Stimulated activated CD8-positive, alpha-beta memory T cell treated with anti-CD3 and anti-CD28 coated beads, Interleukin-15, amount 100 ng/mL, for 4 hours (primary cell): Measurements from ENCODE around the gene PLK3.
"Not testable (repeated sequence)": the region's sequence is repeated elsewhere in the genome, so short reads cannot be mapped to it uniquely, and the experiment has no call there.

ENCODE experiments used
- DNase-seq, 2 donors: peaks; one replicate each; pipeline ENCODE4 v3.0.0-alpha.2; 2020; ENCODE audit warnings: low read depth in 2 of 2

PLK3 gene

DNA sequence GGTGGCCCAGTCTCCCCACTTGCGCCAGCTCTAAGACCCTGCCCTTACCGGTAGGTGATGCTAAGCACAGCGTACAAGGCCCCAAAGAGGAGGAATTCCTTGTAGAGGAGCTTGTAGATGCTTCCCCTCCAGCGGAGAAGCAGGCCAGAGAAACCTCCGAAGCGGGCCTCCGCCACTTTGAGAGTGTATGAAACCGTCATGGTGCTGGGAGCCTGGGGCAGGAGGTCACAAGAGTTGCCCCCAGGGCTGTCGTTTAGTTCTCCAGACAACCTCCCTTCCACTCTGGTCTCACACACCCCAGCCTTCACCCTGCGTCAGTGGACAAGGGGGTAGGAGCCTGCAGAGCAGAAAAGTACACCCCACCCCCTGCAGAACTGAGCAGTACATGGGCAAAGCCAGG, 12.7 kb upstream of the PLK3 start:
- no peak for DNase-seq

DNA sequence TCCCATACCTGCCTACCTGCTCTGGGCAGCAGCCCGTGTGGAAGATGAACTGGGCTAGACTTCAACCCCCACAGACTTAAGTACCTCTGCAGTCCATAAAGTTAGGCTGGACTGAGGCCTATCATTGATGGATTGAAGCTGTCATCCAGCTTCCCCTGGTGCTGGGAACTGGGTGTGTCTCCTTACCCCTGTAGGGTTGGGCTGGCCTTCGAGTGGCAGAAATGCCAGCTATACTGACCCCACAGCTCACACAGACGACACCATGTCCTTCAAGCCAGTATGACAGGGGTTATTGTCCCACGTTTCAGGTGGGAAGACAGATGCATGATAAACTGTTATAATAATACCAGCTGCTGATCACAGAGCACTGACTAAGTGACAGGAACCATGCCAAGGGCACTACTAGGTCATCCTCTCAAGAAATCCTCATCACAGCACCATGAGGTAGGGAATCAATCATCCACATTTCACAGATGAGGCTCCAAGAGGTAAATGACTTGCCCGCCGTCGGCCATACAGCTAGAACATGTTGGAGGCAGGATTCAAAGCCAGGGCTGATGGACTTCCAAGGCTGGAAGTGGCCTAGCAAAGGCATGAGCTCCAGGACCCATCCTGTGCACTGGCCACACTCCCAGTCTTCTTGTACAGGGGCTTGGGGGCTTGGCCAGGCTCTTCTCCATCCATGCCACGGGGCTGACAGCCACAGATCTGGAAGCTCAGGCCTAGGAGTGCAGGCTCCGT, 11.9 kb upstream of the PLK3 start, which contains the start of gene BEST4:
Gene BEST4 (minus strand): TSS at position 51 of the 741 bp plus-strand sequence. CDS start 465 bp downstream, outside the sequence.
- DNase-seq, result no peak

DNA sequence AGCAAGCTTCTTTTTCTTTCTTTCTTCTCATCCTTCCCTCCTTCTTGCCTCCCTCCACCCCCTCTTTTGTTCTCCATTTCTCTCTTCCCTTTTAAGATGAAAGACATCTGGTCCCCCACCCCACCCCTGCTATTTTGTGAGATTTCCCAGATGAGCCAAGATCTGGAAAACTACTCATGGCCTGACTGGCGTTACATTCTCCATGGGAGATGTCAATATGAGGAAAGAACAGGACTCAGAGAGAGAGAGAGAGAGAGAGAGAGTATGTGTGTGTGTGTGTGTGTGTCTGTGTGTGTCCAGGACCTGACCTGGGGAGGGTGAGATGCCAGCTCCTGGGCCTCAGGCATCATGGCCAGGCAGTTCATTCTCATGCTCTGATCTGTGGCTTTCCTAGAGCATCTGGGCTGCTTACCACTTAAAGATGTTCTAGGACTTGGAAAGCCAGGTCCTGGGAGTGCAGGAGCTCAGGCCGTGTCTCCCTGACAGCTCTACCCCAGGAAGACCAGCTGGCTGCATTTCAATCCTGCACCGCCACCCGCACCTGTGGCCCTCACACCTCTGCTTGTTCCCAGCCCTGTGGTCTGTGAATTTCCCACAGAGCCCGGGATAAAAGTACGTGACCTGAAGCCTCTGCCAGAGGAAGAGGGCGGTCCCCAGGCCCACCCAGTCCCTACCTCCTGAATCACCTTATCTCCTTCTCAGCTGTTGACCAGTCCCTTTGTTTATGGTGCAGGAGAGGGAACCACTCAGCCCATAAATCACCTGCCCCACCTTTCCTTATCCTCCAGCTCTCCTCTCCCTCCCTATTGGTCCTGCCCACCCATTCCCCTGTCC, 9.0 kb upstream of the PLK3 start:
- DNase-seq, result no peak

DNA sequence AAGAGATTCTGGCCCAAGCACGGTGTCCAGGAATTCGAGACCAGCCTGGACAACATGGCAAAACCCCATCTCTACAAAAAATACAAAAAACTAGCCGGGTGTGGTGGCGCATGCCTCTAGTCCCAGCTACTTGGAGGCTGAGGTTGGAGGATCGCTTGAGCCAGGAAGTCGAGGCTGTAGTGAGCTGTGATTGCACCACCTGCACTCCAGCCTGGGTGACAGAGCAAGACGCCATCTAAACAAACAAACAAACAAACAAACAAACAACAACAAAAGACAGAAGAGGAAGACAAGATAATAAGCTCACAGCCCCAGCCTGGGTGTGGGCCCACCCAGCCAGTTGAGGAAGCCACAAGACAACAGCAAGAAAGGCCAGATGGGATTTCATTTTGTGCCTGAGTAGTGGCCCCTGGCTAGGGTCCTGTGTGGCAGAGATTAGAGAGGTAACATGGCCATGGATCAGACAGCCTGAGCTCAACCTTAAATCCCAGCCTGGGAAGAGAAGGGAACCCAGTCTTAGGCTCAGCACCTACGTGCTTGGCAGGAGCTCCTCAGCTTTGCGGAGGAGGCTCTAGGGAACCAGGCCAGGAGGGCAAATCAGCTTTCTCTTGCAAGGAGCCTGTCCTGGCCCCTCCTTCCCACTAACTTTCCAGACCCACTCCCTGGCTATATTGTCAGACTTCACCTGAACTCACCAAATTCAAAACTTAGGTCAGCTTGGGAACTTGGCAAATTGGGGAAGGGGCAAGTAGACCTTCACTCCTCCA, 7.3 kb upstream of the PLK3 start:
- no peak for DNase-seq

DNA sequence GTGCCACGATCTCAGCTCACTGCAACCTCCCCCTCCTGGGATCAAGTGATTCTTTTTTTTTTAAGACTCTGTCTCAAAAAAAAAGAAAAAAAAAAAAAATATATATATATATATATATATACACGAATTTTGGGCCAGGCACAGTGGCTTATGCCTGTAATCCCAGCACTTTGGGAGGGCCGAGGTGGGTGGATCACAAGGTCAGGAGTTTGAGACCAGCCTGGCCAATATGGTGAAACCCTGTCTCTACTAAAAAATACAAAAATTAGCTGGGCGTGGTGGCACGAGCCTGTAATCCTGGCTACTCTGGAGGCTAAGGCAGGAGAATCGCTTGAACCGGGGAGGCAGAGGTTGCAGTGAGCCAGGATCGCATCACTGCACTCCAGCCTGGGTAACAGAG, 2.3 kb upstream of the PLK3 start:
- DNase-seq, result not testable (repeated sequence)

DNA sequence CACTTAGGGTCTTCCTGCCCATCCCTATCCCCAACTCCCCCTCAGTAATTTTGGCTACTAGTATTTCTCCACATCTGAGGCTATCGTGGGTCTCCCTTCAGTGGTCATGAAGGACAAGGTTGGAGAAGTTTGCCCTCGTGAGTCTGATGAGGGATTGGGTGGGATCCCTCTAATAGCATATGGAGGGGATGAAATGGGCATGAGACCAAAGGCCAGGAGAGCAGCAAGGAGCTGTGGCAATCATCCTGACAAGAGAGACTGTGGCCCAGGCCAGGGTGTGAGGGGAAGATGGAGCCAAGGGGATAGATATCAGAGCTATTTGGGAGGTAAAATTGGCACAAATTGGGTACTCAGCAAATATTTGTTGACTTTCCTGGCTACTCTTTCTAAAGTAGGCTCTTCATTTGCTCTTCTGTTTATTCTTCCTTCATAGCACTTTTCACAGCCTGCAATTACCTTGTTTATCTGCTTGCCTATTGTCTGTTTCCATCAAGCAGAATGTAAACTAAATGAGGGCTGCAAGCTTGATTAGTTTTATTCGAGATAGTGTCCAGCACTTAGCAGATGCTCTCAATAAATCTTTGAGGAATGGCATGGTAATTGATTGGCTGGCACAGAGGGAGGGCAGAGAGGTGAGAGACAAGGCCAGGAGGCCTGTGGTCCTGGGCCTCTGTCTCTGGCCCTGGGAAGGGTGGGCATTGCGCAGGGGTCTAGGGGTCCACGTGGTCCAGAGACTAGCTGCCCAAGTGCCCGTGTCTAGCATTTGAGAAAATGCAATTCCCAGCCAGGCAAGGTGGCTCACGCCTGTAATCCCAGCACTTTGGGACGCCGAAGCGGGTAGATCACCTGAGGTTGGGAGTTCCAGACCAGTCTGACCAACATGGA, 1.5 kb upstream of the PLK3 start:
- no peak for DNase-seq

DNA sequence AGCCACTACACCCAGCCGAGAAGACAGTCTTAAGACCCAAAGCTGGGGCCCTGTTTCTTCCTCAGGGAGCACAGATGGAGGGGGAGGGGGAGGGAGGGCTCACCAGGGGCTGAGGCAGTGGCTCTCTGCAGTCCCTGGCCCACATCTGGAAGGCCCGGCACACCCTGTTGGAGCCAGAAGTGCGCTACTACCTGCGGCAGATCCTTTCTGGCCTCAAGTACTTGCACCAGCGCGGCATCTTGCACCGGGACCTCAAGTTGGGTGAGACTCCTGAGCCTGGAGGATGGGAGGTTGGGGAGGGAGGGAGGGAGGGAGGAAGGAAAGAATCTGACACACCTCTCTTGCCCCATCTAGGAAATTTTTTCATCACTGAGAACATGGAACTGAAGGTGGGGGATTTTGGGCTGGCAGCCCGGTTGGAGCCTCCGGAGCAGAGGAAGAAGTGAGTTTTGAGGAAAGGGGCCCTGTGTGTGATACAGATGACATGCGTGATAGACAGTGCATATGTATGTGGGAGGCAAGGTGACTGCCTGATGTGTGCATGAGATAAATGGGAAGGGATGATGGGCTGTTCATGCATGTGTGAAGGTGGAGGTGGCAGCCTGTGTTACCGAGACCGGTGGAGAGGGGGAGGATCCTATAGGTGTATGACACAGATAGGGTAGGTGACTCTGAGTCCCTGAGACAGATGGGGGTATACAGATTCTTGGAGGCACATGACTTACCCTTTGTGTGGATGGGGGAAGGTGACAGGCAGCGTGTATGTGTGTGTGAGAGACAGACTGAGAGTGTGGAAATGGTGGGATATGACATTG, 1.5 kb downstream of the PLK3 start:
- peak in 1 of 2 donors; percentile 49 for DNase-seq

DNA sequence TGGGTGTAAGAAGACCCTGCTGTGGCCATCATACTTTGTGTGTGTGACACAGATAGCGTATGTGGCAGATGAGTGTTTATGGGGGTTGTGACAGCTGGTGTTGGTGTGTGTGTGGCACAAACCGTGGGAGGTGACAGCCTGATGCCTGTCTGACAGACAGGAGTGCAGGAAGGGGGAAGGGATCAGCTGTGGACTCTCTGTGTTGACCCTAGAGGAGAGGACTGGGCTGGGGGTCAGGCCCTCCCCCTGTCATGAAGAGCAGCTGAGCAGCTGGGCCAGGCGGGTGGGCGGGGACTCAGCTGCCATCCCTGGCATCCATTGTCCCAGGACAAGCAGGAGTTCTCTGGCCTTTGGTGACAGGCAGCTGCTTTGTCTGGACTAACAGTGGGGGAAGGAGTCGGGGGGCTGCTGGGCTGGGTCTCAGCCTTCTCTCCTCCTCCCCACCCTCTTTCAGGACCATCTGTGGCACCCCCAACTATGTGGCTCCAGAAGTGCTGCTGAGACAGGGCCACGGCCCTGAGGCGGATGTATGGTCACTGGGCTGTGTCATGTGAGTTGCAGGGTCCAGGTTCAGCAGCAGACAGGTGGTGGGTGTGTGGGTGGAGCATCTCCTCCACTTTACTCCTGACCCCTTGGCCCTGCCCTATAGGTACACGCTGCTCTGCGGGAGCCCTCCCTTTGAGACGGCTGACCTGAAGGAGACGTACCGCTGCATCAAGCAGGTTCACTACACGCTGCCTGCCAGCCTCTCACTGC, 2.3 kb downstream of the PLK3 start:
- DNase-seq, result no peak

DNA sequence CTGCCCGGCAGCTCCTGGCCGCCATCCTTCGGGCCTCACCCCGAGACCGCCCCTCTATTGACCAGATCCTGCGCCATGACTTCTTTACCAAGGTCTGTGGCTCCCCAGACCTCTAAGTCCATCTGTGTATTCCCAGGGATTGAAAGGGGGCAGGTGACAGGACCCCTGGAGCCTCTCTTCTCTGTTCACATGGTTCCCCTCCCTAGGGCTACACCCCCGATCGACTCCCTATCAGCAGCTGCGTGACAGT, 2.8 kb downstream of the PLK3 start:
- no peak for DNase-seq

DNA sequence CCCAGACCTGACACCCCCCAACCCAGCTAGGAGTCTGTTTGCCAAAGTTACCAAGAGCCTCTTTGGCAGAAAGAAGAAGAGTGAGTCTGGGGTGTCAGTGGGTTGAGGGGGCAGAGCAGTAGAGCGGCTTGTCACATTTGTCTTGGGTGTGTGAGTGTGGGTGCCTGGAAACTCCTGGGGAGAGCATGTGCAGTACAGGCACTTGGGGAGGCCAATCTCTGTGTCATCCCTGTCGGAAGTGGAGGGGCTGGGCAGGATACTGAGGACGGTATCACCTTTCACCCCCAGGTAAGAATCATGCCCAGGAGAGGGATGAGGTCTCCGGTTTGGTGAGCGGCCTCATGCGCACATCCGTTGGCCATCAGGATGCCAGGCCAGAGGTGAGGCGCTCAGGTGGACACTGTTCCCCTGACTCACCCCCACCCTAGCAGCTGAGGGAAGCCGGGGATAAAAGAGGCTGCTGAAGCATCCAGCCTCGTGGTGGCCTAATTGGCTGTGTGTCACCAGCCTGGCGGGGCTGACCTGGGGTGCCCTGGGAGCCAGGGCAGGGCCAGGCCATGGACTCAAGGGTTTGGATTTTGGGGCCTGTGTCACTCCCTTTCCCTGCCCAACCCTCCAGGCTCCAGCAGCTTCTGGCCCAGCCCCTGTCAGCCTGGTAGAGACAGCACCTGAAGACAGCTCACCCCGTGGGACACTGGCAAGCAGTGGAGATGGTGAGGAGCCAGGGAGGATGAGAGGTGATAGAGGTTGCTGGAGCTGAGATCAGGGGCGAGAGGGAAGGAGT, 3.3 kb downstream of the PLK3 start:
- DNase-seq, result no peak

DNA sequence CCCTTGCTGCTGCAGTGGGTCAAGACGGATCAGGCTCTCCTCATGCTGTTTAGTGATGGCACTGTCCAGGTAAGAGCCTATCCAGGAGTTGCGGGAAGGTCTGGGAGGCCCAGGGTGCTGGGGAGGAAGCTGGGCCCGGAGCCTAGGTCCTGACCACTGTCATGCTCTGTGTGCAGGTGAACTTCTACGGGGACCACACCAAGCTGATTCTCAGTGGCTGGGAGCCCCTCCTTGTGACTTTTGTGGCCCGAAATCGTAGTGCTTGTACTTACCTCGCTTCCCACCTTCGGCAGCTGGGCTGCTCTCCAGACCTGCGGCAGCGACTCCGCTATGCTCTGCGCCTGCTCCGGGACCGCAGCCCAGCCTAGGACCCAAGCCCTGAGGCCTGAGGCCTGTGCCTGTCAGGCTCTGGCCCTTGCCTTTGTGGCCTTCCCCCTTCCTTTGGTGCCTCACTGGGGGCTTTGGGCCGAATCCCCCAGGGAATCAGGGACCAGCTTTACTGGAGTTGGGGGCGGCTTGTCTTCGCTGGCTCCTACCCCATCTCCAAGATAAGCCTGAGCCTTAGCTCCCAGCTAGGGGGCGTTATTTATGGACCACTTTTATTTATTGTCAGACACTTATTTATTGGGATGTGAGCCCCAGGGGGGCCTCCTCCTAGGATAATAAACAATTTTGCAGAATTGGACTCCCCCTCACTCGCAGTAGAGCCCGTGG, 5.3 kb downstream of the PLK3 start:
- no peak for DNase-seq

DNA sequence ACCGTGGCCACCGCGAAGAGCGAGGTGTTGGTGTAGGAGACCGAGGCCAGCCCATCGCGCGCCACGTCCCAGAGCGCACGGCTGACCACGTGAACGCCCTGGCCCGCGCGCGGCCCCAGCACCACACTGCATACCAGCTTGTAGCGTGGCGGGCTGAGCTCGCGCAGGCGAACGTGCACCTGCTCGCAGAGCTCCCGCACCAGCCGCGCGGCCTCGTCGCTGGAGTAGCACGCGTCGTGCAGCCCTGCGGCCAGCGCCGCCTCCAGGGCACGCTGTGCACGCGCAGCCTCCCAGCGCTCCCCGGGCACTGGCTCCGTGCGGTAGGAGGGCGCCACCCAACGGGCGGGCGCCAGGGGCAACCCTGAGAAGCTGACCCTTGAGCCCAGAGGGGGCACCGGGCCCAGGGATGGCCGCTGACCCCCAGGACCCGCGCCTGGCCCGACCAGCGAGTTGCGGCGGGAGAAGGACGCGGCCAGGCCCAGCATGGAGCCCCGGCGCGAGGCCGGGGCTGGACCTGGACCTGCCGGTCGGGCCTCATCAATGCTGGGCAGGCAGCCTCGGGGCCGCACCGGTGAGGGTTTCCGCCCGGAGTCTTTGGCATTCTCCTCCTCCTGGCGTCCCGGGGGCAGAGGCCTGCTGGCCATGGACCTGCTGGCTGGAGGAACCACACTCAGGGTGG, 6.0 kb downstream of the PLK3 start:
- DNase-seq, result no peak

DNA sequence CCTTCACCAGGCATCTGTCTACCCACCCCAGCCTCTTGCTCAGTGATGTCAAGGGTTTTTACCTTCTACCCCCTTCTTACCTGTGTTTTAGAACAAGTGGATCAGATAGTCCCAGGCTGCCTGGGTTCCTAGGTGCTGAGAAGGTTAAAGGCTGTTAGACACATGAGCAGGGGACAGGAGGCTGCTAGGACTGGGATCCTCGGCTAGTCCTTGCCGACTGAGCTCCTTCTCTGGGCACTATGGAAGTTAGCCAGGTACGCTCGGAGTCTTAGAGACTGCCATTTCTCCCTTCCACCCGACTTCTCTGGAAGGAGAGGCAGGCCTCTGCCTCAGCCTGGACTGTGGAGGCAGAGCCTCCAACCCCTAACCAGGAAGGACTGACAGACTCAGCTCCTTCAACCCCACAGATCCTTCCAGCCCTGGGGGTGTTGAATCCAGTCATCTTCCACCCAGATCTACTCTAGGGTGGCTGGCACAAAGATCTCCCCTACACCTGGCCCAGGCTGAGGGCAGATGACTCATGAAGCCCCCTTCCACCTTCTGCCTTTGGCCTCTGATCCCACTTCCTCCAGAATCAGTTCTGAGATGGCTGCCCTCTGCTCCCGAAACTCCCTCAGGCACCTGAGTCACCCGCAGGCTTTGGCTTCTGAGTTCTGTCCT, 6.7 kb downstream of the PLK3 start, which contains the start of gene DYNLT4:
Gene DYNLT4 (minus strand): TSS at position 648 of the 660 bp plus-strand sequence. CDS start 683 bp downstream, outside the sequence.
- DNase-seq, result no peak

DNA sequence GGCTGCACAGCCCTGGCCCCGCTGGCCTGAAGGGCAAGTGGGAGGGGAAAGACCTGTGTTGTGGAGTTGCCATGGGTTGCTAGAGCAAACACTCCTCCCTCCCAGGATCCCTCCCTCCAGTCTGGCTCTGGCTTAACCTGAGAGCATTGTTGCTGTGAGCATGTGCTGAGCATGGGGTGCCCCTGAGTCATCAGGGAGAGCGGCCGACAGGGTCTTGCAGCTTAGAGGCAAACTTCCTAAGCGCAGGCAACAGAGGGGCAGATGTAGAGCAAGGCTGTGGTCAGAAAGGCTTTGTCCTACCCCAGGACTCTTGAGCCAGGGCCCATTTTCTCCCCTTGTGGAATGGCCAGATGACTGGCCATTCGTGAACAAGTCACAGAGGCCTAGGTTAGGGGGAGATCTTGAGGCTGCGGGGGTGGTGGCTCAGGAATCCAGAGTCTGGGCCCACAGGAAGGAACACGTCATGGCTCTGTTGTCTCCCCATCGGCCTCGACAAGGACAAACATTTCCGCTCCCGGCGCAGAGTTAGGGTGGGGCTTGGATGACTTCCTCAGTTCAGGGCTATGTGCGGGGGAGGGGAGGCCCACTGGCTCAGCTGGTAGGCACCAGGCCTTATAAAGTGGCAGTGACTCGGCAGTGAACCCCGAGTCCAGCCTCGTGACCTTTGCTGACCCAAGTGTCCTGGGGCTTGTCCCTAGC, 7.3 kb downstream of the PLK3 start:
- DNase-seq, result peak; percentile 71 to 86

DNA sequence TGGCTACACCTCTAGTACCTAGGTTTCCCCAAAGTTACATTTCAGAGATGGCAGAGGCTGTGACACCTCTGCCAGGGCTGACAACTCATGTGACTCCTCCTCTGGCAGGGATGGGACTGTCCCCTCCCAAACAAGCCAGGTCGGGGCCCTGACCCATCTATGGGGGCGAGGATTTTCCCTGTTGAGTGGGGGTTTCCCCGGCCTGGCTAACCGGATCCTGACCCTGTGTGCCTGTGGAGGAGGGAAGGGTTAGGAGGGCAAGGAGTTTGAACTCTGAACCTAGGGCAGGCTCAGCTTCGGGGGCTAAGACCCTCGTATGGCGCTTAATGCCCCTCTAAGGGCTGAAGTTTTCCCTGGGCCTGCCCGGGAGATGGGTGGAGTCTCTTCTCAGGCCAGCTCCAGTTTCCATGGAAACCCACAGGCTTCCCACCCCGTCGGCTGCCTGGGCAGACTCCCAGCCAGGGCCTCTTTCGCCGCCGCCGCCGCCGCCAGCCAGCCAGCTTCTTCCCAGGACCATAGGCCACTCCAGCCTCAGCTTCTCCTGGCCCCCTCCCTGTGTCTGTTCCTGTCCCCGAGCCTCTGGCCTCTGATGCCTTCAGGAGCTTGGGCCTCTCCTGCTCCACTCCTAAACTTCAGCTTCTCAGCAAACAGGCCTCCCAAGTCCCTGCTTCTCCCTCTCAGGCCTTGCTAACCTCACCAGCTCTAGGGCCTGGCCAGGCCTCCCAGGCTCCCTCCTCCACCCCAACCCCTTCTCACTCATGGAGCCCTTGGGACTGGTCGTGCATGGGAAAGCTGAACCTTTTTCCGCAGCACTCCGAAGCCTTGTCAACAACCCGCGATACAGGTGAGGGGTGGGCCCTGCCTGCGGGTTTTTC, 8.1 kb downstream of the PLK3 start, which contains the start of gene BTBD19:
Gene BTBD19 (plus strand): TSS at position 461 of the 875 bp plus-strand sequence. CDS start 298 bp downstream, at position 759.
- DNase-seq, result peak; percentile 57 to 71
